ENCODE data around the gene TSPAN32. TPM values are rescaled to one million over a fixed set of nuclear protein-coding genes. Genes with fewer than 3 reads are reported as not detected.

TSPAN32 gene
- total RNA-seq, 2 donors from 2014 or later = not detected

DNA sequence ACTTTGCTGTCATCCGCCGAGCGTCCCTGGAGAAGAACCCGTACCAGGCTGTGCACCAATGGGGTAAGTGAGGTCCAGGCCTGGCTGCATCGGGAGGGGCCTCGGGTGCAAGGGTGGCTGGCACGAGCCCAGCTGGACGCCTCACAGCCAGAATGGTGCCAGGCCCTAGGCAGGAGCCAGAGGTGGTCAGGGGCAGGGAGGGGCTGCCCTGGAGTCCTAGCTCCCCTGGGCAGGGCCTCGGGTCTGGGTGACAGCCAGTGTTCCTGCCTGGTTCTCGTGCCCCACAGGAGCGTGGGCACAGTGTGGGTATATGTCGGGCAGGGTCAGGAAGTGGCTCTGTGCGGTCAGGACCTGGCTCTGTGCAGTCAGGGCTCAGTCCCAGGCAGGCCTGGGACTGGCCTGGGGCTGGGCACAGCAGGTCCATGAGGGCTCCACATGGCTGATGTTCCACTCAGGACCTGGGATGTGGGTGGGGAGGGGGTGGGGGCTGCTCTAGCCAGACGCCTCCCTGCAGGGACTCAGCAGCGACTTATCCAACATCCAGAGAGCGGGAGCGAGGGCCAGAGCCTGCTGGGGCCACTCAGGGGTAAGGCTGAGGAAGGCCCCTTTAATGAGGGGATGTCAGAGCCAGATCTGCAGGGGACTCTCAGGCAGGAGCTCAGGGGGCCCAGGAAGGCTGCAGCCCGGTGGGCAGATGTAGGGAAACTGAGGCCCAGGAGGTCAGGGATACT lies 1.2 kb downstream of the TSPAN32 start:
- Mint-ChIP-seq H3K36me3 (ENCODE audit: low read depth) (no peaks in the 10 kb centered on the region), H3K4me3 (no peak overlapping the region), H3K27ac (no peak overlapping the region), H3K27me3 (ENCODE audit: insufficient read depth) (no peaks in the 10 kb centered on the region), H3K4me1 (no peaks in the 10 kb centered on the region), H3K9me3 (no peaks in the 10 kb centered on the region)
- Histone ChIP-seq H3K4me3 (ENCODE audit: low read length) (no peak overlapping the region), H3K9ac (ENCODE audit: extremely low read depth, low read length, poor library complexity, severe bottlenecking) (no peak overlapping the region), H3K27me3 (ENCODE audit: control insufficient read depth, insufficient read depth, low read length, poor library complexity, severe bottlenecking) (no peaks in the 10 kb centered on the region), H3K4me1 (ENCODE audit: control insufficient read depth, insufficient read depth, low read length) (no peaks in the 10 kb centered on the region), H3K27ac (ENCODE audit: low read depth, low read length) (no peak overlapping the region), H3K9me3 (ENCODE audit: control insufficient read depth, low read length) (no peaks in the 10 kb centered on the region), H3K36me3 (ENCODE audit: control insufficient read depth, insufficient read depth, low read length) (no peaks in the 10 kb centered on the region)
- TF ChIP-seq, protein P1, sequence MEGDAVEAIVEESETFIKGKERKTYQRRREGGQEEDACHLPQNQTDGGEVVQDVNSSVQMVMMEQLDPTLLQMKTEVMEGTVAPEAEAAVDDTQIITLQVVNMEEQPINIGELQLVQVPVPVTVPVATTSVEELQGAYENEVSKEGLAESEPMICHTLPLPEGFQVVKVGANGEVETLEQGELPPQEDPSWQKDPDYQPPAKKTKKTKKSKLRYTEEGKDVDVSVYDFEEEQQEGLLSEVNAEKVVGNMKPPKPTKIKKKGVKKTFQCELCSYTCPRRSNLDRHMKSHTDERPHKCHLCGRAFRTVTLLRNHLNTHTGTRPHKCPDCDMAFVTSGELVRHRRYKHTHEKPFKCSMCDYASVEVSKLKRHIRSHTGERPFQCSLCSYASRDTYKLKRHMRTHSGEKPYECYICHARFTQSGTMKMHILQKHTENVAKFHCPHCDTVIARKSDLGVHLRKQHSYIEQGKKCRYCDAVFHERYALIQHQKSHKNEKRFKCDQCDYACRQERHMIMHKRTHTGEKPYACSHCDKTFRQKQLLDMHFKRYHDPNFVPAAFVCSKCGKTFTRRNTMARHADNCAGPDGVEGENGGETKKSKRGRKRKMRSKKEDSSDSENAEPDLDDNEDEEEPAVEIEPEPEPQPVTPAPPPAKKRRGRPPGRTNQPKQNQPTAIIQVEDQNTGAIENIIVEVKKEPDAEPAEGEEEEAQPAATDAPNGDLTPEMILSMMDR (conservative IDR thresholded peaks at IDR 0.05) = no peak
- DNase-seq = no peak
- WGBS, 2 experiments (ENCODE audit: insufficient coverage in 1 of 2, insufficient read length in 1 of 2) = 90 to 91% methylated on average over 7 to 18 of the region's 18 CpGs

DNA sequence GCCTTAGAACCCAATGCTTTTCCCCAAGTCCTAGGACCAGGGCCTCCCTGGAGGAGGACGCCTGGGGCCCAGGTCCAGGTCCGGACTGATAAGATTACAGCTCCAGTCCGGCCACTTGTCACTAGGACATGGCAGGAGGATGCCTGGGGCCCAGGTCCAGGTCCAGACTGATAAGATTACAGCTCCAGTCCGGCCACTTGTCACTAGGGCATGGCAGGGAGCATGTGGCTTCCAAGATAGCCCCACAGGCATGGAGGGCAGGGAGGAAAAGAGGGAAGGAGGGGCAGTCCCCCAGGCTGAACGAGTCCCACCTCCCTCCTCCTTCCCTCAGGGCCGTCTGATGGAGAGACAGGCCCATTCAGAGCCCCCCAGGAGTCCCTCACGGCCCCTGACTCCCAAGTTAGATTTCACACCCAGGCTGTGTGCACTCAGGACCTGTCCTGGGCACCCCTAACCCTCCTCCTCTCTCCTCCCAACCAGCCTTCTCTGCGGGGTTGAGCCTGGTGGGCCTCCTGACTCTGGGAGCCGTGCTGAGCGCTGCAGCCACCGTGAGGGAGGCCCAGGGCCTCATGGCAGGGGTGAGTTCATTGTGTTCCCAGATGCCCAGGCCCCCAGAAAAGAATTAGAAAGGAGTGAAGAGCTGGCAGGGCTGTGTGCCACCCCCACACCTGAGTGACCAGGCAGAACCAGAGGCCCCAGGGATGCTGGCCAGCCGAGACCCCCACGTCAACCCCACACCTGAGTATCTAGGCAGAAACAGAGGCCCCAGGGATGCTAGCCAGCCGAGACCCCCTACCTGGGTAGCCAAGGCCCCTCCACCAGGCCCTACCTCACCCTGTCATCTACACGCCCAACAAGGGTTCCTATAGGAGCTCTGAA lies 2.1 kb downstream of the TSPAN32 start:
- Histone ChIP-seq H3K9ac (ENCODE audit: extremely low read depth, low read length, poor library complexity, severe bottlenecking) (no peak overlapping the region), H3K27ac (ENCODE audit: low read depth, low read length) (no peak overlapping the region)

DNA sequence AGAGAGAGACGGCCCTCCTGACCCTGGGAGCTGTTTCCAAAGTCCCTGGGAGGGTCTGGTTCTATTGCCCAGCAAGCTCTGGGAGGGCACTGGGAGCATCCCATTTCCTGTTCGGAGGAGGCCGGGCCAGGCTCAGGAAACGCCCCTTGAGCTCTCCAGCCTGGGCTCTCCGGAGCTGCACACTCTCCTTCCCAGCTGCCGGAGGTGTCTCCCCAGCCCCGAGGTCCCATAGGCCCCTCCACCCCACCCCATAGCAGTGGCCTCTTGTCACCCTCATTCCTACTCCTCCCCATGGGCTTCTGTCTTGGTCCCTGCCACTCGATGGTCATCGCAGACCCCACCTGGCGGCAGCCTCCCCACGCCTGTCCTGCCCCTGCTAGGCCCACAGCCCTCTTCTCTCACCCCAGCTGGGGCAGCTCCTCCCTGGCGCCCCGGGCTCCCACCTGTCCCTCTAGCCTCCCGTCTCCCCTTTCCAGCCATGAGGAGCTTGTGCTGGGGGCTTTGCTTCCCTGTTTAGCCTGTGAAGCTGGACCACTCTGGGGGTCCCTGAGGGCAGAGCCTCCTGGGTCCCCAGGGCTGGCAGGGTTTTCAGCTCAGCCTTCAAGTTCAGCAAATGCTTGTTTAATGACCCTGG lies 2.8 kb downstream of the TSPAN32 start:
- WGBS, 2 experiments (ENCODE audit: insufficient coverage in 1 of 2, insufficient read length in 1 of 2) = 80 to 93% methylated on average over 6 to 14 of the region's 14 CpGs
- H3K4me1 ChIP-seq (ENCODE audit: control insufficient read depth, insufficient read depth, low read length) = no peaks in the 10 kb centered on the region
- H3K4me1 Mint-ChIP-seq = no peaks in the 10 kb centered on the region
- H3K36me3 Mint-ChIP-seq (ENCODE audit: low read depth) = no peaks in the 10 kb centered on the region
- no peaks in the 10 kb centered on the region for H3K36me3 ChIP-seq (ENCODE audit: control insufficient read depth, insufficient read depth, low read length)
- no peak overlapping the region for H3K4me3 ChIP-seq (ENCODE audit: low read length)
- no peaks in the 10 kb centered on the region for H3K9me3 Mint-ChIP-seq
- H3K9me3 ChIP-seq (ENCODE audit: control insufficient read depth, low read length) = no peaks in the 10 kb centered on the region
- no peaks in the 10 kb centered on the region for H3K27me3 Mint-ChIP-seq (ENCODE audit: insufficient read depth)
- TF ChIP-seq, protein P1 (conservative IDR thresholded peaks at IDR 0.05) = no peak
- H3K27me3 ChIP-seq (ENCODE audit: control insufficient read depth, insufficient read depth, low read length, poor library complexity, severe bottlenecking) = no peaks in the 10 kb centered on the region
- H3K27ac ChIP-seq (ENCODE audit: low read depth, low read length) = no peak overlapping the region
- DNase-seq = peak; percentile 60
- no peak overlapping the region for H3K27ac Mint-ChIP-seq
- H3K9ac ChIP-seq (ENCODE audit: extremely low read depth, low read length, poor library complexity, severe bottlenecking) = no peak overlapping the region
- no peak overlapping the region for H3K4me3 Mint-ChIP-seq

More for the DNA sequence above, 2.1 kb downstream of the TSPAN32 start:
- Histone ChIP-seq H3K4me3 (ENCODE audit: low read length) (no peak overlapping the region), H3K9me3 (ENCODE audit: control insufficient read depth, low read length) (no peaks in the 10 kb centered on the region), H3K36me3 (ENCODE audit: control insufficient read depth, insufficient read depth, low read length) (no peaks in the 10 kb centered on the region), H3K27me3 (ENCODE audit: control insufficient read depth, insufficient read depth, low read length, poor library complexity, severe bottlenecking) (no peaks in the 10 kb centered on the region), H3K4me1 (ENCODE audit: control insufficient read depth, insufficient read depth, low read length) (no peaks in the 10 kb centered on the region)
- no peaks in the 10 kb centered on the region for H3K4me1 Mint-ChIP-seq
- H3K36me3 Mint-ChIP-seq (ENCODE audit: low read depth) = no peaks in the 10 kb centered on the region
- no peak overlapping the region for H3K4me3 Mint-ChIP-seq
- WGBS, 2 experiments (ENCODE audit: insufficient coverage in 1 of 2, insufficient read length in 1 of 2) = 87% methylated on average over 6 to 15 of the region's 15 CpGs
- TF ChIP-seq, protein P1 (conservative IDR thresholded peaks at IDR 0.05) = no peak
- H3K27me3 Mint-ChIP-seq (ENCODE audit: insufficient read depth) = no peaks in the 10 kb centered on the region
- no peak overlapping the region for H3K27ac Mint-ChIP-seq
- H3K9me3 Mint-ChIP-seq = no peaks in the 10 kb centered on the region
- DNase-seq = no peak
